HG03097 (cell line): Measurements from ENCODE around the gene NLGN2.

Experiments used
- ATAC-seq: cut with Tn5 transposase; IDR thresholded peaks from one replicate; pipeline ENCODE4 v1.9.1; 2021; ENCODE audit not compliant: unreplicated experiment, low FRiP score

Gene NLGN2

DNA sequence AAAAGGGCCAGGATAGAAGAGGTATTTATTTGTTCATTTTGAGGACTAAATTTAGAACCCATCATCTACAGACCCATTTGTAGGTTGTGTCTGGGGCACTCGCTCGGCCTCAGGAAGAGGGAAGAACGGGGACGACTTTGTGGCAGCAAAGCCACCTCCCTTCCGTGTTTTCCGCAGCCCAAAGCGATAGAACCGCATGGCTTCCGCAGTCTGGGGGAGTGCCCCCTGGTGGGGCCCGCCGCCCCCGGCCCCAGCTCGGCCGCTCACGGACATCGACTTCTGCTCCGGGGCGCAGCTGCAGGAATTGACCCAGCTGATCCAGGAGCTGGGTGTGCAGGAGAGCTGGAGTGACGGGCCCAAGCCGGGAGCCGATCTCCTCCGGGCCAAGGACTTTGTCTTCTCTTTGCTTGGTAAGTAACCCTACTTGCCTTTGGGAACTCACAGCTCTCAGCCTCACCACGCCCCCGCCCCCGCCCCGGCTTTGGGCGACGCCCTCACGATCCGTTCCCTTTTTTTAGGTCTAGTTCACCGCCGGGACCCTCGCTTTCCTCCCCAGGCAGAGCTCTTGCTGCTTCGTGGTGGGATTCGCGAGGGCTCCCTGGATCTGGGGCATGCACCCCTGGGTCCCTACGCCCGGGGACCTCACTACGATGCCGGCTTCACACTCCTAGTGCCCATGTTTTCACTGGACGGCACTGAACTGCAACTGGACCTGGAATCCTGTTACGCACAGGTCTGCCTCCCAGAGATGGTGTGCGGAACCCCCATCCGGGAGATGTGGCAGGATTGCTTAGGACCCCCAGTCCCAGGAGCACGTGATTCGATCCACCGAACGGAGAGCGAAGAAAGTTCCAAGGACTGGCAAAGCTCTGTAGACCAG is 28.3 kb downstream of the NLGN2 start:
- peak; percentile 18 for ATAC-seq

DNA sequence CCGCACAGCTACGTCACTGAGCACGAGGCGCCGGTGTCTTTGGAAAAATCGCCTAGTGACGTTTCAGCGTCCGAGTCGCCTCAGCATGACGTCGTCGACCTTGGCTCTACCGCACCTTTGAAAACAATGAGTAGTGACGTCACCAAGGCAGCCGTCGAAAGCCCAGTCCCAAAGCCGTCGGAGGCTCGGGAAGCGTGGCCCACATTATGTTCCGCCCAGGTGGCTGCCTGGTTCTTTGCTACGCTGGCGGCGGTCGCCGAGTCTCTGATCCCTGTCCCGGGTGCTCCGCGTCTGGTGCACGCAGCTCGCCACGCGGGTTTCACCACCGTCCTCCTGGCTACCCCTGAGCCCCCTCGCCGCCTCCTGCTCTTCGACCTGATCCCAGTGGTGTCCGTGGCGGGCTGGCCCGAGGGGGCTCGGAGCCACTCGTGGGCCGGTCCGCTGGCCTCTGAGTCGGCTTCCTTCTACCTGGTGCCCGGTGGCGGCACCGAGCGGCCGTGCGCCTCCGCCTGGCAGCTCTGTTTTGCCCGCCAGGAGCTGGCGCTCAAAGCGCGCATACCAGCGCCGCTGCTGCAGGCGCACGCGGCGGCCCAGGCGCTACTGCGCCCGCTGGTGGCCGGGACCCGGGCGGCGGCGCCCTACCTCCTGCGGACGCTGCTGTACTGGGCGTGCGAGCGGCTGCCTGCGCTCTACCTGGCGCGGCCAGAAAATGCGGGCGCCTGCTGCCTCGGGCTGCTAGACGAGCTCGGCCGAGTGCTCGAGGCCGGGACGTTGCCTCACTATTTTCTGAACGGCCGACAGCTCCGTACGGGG is 29.1 kb downstream of the NLGN2 start:
- peak; percentile 45 for ATAC-seq

DNA sequence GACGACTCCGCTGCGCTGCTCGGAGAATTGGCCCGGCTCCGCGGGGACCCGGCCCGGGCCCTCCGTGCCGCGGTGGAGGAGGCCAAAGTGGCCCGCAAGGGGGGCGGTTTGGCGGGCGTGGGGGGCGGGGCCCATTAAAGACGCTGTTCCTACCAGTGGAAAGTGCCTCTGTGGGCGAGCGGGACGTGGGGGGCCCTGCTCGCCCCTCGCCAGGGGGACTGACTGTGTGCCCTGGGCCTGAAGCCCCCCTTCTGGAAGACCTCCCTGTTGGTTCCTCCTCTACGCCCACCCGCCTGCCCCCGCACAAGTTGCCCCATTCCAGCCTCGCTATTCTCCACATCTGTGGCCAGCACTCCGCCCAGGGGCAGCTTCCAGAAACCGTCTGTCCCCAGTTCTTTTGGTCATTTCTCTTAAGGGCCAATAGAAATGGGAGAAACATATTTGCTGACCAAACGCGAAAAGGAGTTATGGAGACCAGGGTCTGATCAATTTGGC is 29.8 kb downstream of the NLGN2 start:
- peak; percentile 0 for ATAC-seq

DNA sequence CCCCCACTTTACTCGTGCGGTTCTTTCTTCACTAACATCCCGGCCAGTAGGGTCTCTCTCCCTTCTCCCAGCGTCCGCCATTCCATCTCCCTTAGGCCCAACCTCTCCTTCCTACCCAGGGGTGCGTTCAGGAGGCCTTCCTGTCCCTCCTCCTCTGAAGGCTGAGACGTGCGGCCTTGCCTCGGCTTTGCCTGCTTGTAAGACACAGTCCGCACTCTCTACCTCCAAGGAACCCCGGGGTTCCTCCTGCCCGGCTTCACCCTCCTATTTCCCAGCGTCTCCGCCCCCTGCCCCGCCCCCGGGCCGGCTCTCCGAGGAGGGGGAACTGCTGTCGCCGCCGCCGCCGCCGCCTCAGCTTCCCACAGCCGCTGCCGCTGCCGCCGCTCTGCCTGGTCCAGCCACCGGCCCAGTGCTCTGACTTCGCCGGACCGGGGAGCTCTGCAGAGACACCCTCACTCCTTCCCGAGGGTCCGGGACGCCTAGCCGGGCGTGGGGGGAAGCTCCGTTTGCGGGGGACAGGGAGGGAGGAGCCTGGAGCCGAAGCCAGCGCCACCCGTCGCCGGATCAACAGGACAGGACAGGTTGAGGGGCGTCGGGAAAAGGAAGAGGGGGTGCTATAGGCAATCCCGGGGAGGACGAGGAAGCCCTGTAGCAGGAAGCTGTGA is 30.4 kb downstream of the NLGN2 start:
- no peak for ATAC-seq

DNA sequence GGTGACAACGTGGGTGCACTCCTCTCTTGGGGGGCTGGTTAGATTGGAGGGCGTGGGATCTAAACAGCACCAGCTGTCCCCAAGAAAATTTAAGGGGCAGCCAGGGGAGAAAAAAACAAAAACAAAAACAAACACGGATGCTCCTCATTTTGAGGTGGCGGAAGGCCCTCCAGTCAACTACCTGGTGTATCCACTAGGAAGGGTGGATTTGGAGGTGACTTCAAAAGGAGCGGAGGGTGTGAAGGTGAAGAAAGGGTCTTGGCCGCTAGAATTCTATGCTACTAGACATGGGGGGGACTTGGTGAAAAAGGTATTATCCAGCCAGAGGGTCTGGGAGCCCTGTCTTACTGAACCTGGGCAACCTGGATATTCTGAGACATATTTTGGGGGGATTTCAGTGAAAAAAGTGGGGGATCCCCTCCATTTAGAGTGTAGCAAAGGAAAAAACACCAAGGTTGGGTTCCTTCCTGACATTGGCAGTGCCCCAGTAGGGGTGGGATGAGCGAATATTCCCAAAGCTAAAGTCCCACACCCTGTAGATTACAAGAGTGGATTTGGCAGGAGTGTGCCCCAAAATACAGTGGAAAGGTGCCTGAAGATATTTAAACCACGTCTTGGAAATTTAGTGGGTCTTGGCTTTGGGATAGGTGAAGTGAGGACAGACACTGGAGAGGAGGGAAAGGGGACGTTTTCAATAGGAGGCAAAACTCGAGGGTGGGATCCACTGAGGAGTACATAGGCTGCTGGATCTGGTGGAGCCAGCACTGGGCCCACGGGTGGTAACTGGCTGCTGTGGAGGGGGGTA is 31.2 kb downstream of the NLGN2 start:
- ATAC-seq: no peak

DNA sequence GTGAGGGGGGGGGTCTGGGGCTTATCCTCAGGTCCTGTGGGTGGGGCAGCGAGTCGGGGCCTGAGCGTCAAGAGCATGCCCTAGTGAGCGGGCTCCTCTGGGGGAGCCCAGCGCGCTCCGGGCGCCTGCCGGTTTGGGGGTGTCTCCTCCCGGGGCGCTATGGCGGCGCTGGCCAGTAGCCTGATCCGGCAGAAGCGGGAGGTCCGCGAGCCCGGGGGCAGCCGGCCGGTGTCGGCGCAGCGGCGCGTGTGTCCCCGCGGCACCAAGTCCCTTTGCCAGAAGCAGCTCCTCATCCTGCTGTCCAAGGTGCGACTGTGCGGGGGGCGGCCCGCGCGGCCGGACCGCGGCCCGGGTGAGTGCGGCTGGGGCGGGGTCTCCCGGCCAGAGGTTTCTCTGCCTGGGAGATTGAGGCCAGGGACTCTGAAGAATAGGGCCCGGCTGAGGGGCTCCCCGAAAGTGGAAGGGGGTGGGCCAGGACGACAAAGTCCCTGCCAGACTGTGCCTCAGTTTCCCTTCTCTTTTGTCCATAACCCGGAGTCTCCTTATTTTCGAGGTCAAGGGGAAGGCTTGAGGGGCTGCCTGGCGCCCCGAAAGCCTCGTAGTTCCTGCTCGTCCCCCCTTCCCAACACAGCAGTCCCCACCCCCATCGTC is 31.9 kb downstream of the NLGN2 start, which contains the start of gene FGF11:
Gene FGF11, plus strand, starts transcription at position 51 of the 651 bp plus-strand sequence. Its CDS starts 109 bp downstream, at position 160.
- no peak for ATAC-seq

DNA sequence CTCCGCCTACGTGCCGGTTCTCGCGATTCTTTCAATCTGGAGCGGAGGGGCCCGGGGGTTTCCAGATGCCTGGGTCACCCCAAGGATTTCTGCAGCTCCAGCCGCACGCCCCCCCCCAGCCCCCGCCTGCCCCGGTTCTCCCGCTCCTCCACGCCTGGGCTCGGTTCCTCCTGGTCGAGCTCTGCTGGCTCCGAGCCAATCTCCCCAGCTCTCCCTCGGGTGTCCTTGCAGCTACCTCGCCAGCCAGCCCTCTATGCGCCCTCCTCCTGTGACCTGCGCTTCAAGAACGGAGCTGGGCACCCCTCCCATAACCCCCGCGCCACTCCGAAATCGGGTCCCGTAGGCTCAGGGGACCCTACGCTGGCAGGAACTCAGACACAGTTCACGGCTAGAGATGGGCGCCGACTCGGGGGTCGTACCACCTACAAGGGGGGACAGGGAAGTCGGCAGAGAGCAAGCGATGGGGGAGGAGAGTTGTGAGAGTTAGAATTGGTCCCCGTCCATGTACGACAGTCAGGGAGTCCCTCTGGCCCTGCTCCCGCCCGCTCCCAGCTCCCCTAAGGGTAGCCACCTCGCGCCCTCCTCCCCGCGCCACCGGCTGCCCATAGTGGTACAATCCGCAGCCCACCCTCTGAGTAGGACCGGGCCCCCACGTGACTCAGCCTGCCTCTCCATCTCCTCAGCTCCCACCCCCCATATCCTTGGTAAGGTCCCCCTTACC is 32.6 kb downstream of the NLGN2 start:
- ATAC-seq: no peak

DNA sequence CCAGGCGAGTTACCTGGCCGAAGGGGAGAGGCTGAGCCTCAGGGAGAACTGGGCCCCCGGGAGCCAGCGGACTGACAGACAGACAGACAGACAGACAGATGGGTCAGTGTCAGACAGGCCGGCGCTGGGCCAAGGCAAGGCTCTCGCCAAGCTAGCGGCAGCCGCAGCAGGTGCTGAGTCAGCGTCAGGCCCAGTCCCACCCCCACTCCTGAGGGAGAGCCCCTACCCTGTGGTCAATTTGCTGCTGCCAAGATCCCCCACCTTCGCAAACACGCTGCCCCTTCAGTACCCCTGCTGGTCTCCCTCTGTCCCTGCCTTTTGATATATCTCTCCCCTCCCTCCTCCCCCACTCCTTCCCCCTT is 33.2 kb downstream of the NLGN2 start:
- no peak for ATAC-seq

DNA sequence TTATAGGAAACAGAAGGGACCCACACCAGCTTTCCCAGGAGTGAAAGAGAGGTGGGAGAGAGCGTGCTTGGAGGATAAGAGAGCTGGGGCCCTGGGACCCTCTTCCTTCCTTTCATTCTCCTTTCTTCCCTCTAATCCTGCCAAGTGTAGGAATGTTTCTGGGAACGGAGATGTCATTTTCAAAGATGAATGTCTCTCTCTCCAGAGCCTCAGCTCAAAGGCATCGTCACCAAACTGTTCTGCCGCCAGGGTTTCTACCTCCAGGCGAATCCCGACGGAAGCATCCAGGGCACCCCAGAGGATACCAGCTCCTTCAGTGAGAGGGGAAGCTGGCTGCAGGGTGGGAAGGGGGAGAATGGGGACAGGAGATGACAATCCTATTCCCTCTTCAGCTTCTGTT is 33.6 kb downstream of the NLGN2 start:
- ATAC-seq: no peak

DNA sequence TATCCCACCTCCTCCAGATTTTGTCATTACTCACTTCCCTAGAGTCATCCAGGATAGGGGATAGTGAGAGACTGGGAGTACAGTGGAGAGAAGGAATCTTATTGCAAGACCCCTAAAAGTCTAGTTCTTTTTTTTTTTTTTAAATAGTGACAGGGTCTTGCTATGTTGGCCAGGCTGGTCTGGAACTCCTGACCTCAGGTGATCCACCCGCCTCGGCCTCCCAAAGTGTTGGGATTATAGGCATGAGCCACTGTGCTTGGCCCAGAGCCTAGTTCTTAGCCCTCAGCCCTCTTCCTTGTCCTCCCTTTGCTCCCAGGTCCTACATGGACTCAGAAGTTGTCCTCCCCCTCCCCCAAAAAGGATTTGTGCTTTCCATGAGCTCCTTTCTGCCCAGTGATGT is 34.5 kb downstream of the NLGN2 start:
- ATAC-seq: no peak

DNA sequence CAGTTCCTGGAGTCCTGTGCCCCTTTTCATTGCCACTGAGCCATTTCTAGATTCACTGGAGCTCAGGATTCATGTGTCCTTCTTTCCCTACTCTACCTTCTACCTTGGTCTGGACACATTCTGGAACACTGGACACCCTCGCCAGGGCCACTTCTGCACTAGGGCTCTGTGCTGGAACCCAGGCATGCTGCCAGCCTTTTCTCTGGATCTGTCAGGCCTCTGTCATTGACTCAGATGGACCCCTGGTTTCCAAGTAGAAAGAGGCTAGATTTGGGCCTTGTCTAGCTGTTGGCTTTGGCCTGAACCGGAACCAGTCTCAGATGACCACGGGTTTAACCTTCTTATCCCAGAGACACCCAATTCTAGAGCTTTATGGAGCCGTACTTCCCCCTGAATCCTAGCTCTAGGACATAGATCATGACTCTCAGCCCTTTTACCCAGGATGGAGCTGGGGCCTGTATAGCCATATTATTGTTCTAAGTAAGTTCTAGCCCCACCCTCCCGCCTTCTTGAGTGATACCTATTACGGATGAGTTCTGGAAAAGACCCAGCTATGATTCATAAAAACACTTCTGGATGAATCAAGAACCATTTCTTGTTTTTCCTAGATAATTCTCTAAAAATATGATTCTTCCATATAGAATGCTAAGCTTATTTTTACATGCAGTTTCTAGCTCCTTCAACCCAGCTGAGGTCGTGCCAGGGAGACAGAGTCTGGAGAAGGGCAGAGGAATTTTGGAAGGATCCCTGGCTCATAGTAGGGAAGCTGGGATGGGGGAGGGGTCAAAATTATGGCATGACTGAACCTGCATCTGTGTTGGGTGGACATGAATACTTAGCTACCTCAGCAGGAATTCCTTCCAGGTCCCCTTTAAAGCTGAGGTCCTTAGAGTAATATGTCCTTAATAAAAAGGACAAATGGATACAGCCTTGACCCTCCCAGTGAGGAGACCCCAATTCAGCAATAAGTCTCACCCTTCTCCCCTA is 36.1 kb downstream of the NLGN2 start:
- ATAC-seq: no peak

DNA sequence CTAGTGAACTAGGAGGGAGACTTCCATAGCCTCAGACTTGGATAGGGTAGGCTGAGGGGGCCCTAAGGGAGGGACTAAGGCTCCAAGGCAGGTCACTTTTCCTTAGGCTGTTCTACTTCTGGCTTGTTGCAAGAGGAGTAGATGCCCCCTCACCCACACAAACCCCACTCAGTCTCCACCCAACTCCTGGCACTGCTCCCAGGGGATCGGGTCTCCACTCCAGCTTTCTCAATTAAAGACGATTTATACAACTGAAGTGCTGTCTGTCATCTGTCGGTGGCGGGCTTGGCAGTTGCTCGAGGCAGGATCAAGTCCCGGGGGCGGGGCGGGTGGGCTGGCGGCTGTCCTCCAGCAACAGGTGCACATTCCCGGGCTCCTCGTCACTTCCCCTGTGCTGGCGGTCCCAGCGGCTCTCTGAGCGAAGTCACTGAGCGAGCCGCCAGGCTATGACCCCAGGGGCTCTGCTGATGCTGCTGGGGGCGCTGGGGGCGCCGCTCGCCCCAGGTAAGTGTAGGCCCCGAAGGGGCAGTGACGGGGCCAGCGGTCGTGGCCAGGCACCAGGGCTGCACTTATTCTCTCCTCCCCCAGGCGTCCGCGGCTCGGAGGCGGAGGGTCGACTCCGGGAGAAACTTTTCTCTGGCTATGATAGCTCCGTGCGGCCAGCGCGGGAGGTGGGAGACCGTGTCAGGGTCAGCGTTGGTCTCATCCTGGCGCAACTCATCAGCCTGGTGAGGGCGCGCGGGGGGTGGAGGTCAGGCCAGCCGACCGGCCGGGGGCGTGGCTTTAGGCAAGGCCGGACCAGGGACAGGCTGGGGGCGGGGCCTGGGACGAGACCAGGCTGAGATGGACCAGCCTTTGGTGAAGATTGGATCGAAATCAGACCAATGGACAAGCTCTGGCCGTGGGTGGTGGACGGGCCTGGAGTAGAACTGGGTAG is 37.3 kb downstream of the NLGN2 start, which contains the start of gene CHRNB1:
Gene CHRNB1, plus strand, starts transcription at position 380 of the 937 bp plus-strand sequence. Its CDS starts 67 bp downstream, at position 447.
- no peak for ATAC-seq

DNA sequence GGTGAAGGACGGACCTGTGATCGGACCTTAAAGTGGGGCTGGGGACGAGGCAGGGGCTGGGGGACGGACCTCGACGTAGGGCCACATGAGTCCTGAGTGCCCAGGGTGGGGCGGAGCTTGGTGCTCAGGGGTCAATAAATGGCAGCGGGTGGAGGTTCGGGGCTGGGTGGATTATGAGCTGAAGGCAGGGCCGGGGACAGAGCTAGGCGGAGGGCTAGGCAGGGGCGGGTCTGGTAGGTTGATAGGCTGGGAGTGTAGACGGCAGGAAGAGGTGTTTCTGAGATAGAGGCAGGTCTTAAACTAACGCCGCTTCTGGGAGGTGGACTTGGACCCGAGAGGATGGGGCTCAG is 37.9 kb downstream of the NLGN2 start:
- ATAC-seq: no peak

DNA sequence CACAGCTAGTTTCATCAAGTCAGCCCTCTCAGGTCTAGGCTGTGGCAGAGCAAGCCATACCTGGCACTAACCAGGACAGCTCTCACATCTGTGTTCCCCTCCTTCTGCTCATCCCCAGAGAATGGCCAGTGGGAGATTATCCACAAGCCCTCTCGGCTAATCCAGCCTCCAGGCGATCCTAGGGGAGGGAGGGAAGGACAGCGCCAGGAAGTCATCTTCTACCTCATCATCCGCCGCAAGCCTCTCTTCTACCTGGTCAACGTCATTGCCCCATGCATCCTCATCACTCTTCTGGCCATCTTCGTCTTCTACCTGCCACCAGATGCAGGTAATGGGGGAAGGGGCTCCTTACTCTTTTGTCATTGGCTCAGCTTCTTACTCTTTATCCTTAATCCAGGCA is 40.8 kb downstream of the NLGN2 start:
- ATAC-seq: no peak

DNA sequence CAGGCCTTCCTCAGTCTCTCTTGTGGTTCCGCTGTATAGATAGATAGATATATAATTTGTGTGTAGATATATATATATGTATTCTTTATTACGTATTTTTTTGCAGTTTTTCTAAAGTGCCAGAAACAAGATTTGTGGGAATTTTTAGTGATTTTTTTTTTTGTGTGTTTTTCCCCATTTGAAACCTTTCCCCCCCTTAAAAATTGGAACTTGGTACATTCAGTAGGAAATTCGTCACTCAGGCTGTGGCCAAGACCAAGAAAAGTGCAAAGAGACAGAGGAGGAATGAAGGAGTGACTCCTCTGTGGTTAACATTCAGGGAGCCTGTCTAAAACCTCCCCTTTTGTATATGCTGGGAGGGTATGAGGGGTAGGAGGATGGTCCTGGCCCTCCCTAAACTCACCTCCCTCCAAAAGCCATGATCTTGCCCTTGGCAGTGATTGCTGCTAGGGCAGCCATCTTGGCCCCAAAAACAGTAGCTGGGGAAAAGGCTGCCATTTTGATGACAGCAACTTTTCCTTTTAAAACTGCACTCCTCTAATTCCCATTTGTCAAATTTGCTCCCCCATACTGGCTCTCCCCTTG is 52.4 kb downstream of the NLGN2 start:
- ATAC-seq: no peak

DNA sequence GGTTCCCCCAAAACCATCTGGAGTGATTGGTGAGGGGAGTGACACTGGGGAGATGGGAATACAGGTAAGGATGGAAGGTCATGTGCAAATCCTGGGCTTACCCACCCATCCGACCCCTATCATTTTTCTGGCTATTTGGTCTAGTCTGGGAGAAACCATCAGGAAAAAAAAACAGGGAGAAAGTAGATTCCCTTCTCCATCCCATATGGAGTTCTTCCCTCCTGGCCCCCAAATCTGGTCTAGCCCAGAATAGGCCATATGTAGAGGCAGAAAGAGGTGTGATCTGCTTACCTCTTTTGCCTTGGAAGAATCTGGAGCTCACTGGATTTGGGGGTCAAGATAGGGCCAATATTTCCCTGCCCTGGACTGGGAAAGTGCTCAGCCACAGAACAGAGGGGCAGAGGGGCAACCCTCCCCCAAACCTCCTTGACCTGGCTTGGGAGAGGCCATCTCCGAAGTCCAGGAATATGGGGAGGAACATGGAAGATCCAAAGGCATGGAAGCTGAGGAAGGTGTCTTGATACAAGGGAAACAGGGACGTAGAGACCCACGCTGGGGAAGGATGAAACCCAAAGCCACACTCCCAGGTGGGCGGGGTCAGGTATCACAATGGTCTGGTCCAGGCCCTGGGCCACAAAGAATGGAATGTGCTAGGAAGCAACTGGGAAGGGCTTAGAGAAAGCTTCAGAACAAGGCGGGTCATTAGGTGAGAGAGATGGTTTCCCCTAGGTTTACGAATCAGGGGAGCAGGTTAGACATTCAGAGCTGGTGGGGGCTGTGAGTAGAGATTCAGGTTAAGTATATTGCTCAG is 53.4 kb downstream of the NLGN2 start:
- no peak for ATAC-seq
